Gastrocnemius medialis (tissue), 4 donors: ENCODE data around the gene KRTAP12-1. TPM values are rescaled to one million over a fixed set of nuclear protein-coding genes. Genes with fewer than 3 reads are reported as not detected.

ENCODE experiments used
- ATAC-seq, 2 donors: fragments of 150-250 bp; one replicate each; pipeline ENCODE4 v1.9.1; 2016
- DNase-seq, 2 donors: peaks; one replicate each; pipeline ENCODE4 v3.0.0-alpha.2; 2019
- H3K27ac ChIP-seq, 4 donors: fragments of 200-600 bp; sonication (generic); 1 replicate in 1 of 4; 2 replicates in 3 of 4; pipeline ENCODE4 v1.5.1; 2016 to 2018; ENCODE audit warnings: mild to moderate bottlenecking in 2 of 4, moderate library complexity in 1 of 4
- H3K27me3 ChIP-seq, 3 donors: fragments of 200-600 bp; sonication (generic) in 2 of 3; 1 replicate in 1 of 3; 2 replicates in 2 of 3; pipeline versions ENCODE4 v1.5.1 to v1.6.0; 2016 to 2019; ENCODE audit warnings: mild to moderate bottlenecking in 1 of 3, moderate library complexity in 1 of 3
- H3K36me3 ChIP-seq, 2 donors: fragments of 200-600 bp; sonication (generic) in 1 of 2; one replicate each; pipeline ENCODE4 v1.5.1; 2017 to 2018
- H3K4me1 ChIP-seq, 2 donors: fragments of 200-600 bp; sonication (generic) in 1 of 2; one replicate each; pipeline ENCODE4 v1.5.1; 2016 to 2017; ENCODE audit warnings: mild to moderate bottlenecking in 2 of 2
- H3K4me3 ChIP-seq, 4 donors: fragments of 200-600 bp; sonication (generic) in 3 of 4; 1 replicate in 1 of 4; 2 replicates in 3 of 4; pipeline ENCODE4 v1.5.1; 2016 to 2019; ENCODE audit warnings: mild to moderate bottlenecking in 2 of 4
- H3K9me3 ChIP-seq, 3 donors: fragments of 200-600 bp; sonication (generic) in 2 of 3; 1 replicate in 1 of 3; 2 replicates in 2 of 3; pipeline ENCODE4 v1.5.1; 2016 to 2019
- CTCF ChIP-seq, 5 experiments: fragments of 450-650 bp in 3 of 5; fragments of 200-600 bp in 2 of 5; sonication (generic) in 2 of 5; IDR thresholded peaks in 4 of 5; conservative IDR thresholded peaks in 1 of 5; 1 replicate in 4 of 5; 2 replicates in 1 of 5; pipeline ENCODE4 v1.5.1; 2016 to 2019; ENCODE audit warnings: antibody characterized with exemption in 5 of 5, mild to moderate bottlenecking in 3 of 5, moderate library complexity in 3 of 5
- POLR2A ChIP-seq, 2 donors: fragments of 450-650 bp; IDR thresholded peaks; one replicate each; pipeline ENCODE4 v1.6.1; 2017; ENCODE audit warnings: antibody characterized with exemption in 2 of 2, mild to moderate bottlenecking in 2 of 2, moderate library complexity in 2 of 2
- in situ Hi-C, 4 donors: fragments of 200-750 bp; cut with MboI; loops; one replicate each; pipeline versions ENCODE4 v1.15.0 to v1.8.0; 2017; ENCODE audit warnings: low sequenced_read_pairs in 4 of 4
- intact Hi-C: fragments of 100-400 bp; cut with DNase I; formaldehyde crosslinking; loops from one replicate; pipeline ENCODE4 v1.15.1; 2023; ENCODE audit warnings: low total_unique reads
- total RNA-seq, 4 donors: library from RNA; depleted of rRNA; stranded (reverse); fragments of >200 nt; gene quantifications; one replicate each; pipeline versions ENCODE4 v1.1.0 to v1.2.3, GENCODE V29; 2016

The KRTAP12-1 gene
- total RNA-seq, 4 donors from 2014 or later, result not detected

- ATAC-seq, result no peak
- Histone ChIP-seq H3K4me3 (no peak overlapping the region), H3K27ac (no peak overlapping the region), H3K36me3 (no peaks in the 10 kb centered on the region), H3K9me3 (no peaks in the 10 kb centered on the region), H3K4me1 (no peaks in the 10 kb centered on the region), H3K27me3 (peaks cover 40 to 58% (median 55%) of the 10 kb centered on the region in 3 donors)
- no peak for DNase-seq
- in situ Hi-C loops (no loop called here), intact Hi-C loops (no loop called here)
- no peak for TF ChIP-seq CTCF (IDR thresholded peaks at IDR 0.05 in 4 of 5, conservative IDR thresholded peaks at IDR 0.05 in 1 of 5)
- TF ChIP-seq POLR2A (IDR thresholded peaks at IDR 0.05), result no peak
Measured at GRCh38 chr21:44718571-44718970, 36.6 kb upstream of the KRTAP12-1 start.

- Histone ChIP-seq H3K27me3 (peaks cover 40 to 58% (median 54%) of the 10 kb centered on the region in 3 donors), H3K36me3 (no peaks in the 10 kb centered on the region), H3K4me1 (no peaks in the 10 kb centered on the region), H3K9me3 (no peaks in the 10 kb centered on the region), H3K27ac (no peak overlapping the region), H3K4me3 (no peak overlapping the region)
- TF ChIP-seq CTCF (IDR thresholded peaks at IDR 0.05 in 4 of 5, conservative IDR thresholded peaks at IDR 0.05 in 1 of 5) (no peak), POLR2A (IDR thresholded peaks at IDR 0.05) (no peak)
- in situ Hi-C loops (no loop called here), intact Hi-C loops (no loop called here)
- DNase-seq (no peak), ATAC-seq (no peak)
Measured at GRCh38 chr21:44718093-44718492, 36.1 kb upstream of the KRTAP12-1 start.

GRCh38 chr21:44716984-44717383 lies 35.0 kb upstream of the KRTAP12-1 start:
- Histone ChIP-seq H3K36me3 (no peaks in the 10 kb centered on the region), H3K27ac (no peak overlapping the region), H3K4me1 (no peaks in the 10 kb centered on the region), H3K9me3 (no peaks in the 10 kb centered on the region), H3K4me3 (no peak overlapping the region), H3K27me3 (peaks cover 49 to 61% (median 58%) of the 10 kb centered on the region in 3 donors)
- ATAC-seq, result no peak
- intact Hi-C loops, result no loop called here
- no peak for DNase-seq
- in situ Hi-C loops, result no loop called here
- TF ChIP-seq CTCF (IDR thresholded peaks at IDR 0.05 in 4 of 5, conservative IDR thresholded peaks at IDR 0.05 in 1 of 5) (no peak), POLR2A (IDR thresholded peaks at IDR 0.05) (no peak)

- Histone ChIP-seq H3K27me3 (peaks cover 57 to 77% (median 65%) of the 10 kb centered on the region in 3 donors), H3K4me1 (peaks cover 0 to 1% of the 10 kb centered on the region in 2 donors), H3K4me3 (no peak overlapping the region), H3K27ac (no peak overlapping the region), H3K9me3 (no peaks in the 10 kb centered on the region), H3K36me3 (no peaks in the 10 kb centered on the region)
- DNase-seq (no peak), ATAC-seq (no peak)
- intact Hi-C loops (no loop called here), in situ Hi-C loops (no loop called here)
- no peak for TF ChIP-seq CTCF (IDR thresholded peaks at IDR 0.05 in 4 of 5, conservative IDR thresholded peaks at IDR 0.05 in 1 of 5)
- no peak for TF ChIP-seq POLR2A (IDR thresholded peaks at IDR 0.05)
Measured at GRCh38 chr21:44714905-44715304, 32.9 kb upstream of the KRTAP12-1 start.

GRCh38 chr21:44713846-44714245 lies 31.9 kb upstream of the KRTAP12-1 start:
- TF ChIP-seq POLR2A (IDR thresholded peaks at IDR 0.05) (no peak), CTCF (IDR thresholded peaks at IDR 0.05 in 4 of 5, conservative IDR thresholded peaks at IDR 0.05 in 1 of 5) (no peak)
- Histone ChIP-seq H3K36me3 (no peaks in the 10 kb centered on the region), H3K4me1 (peaks cover 6 to 7% of the 10 kb centered on the region in 2 donors), H3K27me3 (peaks cover 61 to 79% (median 70%) of the 10 kb centered on the region in 3 donors), H3K9me3 (no peaks in the 10 kb centered on the region), H3K27ac (no peak overlapping the region), H3K4me3 (no peak overlapping the region)
- no peak for DNase-seq
- in situ Hi-C loops, result no loop called here
- intact Hi-C loops, result no loop called here
- no peak for ATAC-seq
